CD4-positive, alpha-beta T cell treated with Interleukin-17A for 1 hour (primary cell): ENCODE data around the gene ASGR1.

ENCODE experiments used
- DNase-seq: peaks from one replicate; pipeline ENCODE4 v3.0.0-alpha.2; 2020

ASGR1 gene

DNA sequence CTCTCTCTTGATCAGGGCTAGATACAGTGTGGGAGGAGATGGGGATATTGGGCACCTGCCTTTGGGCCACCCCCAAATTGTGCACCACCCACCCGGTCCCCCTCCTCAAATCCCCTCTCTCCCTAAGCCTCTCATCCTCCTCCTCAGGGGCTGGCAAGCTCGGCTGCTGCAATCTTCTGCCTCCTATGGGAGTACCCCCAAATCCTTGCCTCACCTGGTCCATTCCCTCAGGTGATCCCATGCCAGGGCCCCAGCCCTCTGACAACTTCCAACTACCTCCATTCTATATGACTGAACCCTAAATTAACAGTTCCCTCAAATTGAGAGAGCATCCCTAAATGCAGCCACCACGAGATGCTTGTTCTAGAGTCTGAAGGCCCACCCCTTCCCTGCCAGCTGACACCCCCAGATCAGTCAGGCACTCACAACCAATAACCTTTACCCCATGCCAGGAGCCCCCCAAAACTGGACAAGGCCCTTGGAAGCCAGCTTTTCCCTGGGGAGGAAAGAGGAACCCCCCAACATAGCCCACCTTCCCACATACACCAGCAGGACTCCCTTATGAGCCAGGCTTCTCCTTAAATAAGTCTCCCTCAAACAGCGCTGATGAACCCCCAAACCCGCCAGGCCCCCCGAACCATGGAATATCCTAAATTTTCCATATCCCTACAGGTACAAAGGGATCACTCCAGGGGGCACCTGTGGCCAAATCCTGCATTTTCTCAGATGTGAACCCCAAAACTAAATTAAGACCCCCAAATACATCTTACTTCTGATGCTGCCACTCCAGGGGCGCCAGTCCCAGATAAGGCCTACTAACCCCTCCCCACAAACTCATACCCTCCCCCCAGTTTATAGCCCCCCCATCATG is 37.3 kb upstream of the ASGR1 start:
- DNase-seq, result no peak

DNA sequence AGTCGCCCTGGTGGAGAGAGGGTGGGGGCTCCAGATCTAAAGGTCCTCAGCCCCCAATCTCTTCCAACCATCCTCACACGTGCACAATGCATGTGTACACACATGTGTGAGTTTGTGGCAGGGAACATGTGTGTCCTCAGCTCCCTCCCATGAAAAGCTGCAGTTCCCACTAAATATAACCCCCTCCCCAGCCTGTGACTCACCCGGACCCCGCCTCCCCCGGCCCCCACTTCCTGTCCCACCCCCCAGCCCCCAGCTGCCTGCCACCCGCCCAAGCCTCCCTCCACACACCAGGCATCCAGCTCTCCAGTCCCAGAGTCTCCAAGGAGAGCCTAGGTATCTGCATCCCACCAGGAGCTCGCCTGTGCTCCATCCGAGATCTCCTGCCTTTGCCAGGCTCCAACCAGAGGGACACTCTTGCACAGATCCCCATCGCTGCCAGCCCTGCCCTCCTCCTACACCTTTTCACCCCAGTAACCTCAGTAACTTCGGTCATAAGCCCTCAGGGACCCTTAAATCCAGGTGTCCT is 36.5 kb upstream of the ASGR1 start:
- DNase-seq, result peak; percentile 30

DNA sequence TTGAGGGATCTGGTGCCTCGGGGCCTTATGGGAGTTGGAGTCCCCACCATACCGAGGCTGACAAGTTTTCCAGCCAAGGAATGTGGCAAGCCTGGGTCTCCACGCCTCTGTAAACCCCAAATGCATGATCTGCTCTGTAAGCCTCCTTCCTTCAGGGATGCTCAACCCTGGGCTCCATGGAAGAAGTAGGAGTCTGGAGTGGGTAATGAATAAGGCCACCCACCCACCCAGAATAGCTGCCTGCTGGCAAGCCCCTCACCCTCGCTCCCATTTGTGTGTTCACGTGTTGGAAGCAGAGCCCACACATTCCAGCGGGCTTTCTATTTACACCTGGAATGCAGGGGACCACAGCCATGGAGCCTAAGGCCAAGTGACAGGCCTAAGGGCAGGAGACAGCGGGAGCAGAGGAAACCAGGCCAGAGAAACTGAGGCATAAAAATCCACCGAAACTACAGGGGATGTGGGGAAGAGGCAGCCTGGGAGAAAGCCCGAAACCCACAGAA is 36.0 kb upstream of the ASGR1 start:
- DNase-seq, result no peak

DNA sequence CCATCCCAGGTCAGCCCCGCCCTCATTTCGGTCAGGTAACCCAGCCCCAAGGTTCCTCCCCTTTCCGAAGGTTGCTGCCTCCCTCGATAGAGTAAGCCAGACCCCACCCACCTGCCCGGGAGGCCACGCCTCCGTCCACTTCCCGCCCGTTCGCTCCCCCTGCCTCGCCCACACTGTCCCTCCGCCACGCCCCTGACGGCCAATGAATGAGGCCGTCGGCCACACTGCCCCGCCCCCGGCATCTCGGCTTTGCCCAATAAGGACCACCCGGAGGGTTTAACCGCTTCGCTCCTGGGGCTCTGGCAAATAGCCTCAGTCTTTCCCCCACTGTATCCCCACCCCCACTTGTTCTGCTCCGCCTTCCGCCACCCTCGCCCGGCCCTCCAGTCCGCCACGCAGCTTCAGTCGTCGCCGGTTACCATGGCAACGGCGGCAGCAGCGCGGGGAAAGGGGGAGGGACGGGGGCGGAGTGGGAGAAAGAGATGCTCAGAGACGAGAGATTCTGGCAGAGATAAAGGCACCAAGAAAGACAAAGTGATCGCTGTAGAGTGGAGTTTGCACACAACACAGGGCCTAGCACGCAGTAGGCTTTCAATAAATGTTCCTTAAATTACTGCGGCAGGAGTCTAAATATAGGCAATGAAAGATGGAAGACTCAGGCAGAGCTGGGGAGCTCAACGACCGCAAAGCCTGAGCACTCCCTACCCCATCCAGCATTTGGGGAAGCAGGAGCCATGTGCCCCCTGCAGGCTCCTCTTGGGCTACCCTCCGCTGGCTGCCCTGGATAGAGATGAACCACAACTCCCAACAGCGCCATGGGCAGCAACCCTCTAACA is 35.3 kb upstream of the ASGR1 start:
- peak; percentile 100 for DNase-seq

DNA sequence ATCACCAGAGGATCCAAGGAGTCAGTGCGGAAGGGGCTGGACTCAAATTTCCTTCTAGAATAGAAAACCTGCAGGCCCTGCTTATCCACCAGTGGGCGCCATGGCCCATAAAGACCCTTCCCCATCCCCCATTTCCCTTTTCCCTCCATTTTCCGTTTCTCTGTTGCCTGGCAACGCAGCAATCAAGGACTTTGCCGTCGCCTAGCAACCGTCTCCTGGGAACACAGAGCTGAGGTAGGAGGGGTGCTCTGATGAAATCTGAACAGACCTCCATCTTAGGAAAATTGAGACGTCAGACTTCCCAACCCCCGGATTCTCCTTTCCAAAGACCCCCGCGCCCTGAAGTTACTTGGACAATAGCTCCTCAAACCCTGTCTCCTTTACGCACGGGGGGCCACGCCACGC is 34.7 kb upstream of the ASGR1 start:
- peak; percentile 92 for DNase-seq

DNA sequence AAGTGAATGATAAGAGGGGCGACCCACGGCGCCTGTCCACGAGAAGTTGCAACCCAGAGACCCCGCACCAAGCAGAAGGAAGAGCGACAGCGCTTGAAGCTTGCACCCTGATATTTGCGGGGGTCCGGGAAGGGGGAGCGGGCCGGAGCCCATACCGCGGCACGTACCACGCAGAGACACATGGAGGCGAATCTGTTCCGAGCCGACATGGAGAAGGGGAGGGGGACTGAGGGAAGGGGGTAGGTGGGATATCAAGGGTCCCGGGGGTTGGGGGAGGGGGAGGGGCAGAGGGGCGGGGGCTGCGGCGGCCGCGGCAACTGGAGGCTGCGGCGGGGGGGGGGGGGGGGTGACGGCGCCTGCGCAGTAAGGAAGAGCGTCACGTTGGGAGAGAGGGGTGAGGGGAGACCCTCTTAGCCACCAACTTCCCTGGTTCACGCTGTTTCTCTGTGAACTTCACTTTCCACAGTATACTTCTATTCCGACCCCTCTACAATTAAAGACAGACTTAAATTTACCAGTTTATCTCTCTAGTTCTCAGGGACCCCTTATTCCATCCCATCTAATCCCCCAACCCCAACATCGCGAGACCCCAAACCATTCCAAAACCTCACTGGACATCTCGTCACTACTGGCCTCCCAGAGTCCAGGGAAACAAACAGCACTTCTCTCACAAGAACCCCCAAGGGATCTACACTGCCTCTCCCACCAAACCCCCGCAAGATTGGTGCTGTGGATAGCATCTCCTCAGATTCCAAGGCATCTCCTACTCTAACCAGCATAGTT is 32.5 kb upstream of the ASGR1 start:
- DNase-seq, result no peak

DNA sequence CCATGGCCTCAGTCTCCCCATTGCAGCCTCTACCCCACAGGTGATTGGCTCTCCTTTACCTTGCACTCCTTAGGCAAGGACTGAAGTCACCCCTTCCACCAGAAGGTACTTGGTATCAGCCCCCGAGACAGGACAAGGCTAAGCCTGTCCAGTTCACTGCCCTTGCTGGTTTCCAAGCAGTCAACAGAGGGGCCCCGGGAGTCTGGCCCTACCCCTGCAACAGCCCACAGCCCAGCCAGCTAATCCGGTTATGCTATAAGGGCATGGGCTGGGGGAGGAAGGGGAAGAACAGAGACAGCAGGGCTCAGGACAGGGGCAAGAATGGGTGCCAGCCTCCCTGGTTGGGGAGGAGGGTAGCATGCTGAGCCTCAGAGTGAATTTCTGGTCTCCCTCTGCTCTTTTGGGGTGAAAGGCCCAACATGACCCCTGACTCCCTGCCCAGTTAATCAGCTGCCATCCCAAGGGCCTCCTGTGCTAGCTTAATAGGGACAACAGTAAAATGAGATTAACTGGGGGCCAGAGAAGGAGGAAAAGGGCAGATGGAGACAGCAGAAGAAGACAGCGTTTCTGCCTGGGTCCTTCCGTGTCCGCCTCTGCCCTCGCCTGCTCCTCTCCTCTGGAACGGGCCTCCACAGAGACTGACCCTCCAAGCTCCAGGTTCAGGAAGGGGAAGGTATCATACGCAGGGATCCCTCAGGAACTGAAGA is 29.7 kb upstream of the ASGR1 start:
- no peak for DNase-seq

DNA sequence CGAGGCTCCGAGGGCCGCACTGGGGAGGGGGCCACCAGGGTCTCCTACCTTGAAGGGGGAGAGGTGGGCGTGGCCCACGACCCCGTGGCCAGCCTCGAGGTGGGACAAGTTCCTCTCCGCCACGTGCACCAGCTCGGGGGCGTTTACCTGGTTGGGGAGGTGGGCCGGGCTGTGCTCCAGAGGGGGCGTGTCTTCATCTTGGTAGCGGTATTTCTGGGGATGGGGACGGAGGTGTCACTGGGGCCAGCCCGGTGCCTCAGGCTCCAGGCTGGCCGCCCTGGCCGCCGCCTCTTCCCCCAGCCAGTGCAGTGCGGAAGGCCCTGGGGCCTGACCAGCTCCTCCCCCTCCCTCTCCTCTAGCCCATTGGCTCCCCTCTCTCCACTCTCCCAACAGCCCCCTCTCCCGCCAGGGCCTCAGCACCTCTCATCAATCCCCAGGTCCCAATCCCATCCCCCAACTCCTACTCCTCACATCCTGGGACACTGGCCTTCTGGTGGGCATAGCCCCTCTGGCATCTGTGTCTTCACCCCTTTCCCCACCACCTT is 28.9 kb upstream of the ASGR1 start:
- DNase-seq, result no peak

DNA sequence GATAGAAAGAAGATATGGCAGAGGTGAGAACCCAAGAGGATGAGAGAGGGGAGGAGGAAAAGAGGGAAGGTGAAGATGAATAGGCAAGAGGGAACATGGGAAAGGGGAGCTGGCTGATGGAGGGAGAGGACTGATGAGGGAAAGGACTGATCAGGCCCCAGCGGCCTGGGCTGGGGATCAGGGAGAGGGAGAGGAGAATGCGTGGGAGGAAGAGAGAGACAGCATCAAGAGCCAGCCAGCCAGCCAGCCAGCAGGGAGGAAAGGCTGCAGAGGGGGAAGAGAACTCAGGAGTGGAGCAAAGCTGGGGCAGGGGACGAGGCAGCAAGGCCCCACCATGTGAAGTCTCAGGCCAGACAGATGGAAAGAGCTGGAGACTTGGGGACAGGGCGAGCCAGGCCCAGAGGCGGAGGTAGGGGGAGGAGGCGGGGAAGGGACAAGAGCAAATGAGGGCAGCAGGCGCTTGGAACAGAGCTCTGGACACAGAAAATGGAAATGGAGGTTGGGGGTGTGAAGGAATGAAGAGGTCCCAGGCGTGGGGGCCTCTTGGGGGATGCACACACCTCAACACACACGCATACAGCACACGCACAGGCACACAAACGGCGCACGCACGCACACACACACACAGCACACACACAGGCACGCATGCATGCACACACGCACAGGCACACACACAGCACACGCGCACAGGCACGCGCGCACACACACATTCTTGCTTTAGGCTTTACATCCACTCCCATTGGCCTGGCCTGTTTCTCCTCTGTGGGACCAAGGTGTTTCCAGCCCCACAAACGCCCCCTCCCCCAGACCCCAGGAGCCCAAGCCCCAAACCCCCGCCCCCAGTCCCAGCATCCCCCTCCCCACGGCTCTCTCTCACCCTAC is 28.2 kb upstream of the ASGR1 start:
- no peak for DNase-seq

DNA sequence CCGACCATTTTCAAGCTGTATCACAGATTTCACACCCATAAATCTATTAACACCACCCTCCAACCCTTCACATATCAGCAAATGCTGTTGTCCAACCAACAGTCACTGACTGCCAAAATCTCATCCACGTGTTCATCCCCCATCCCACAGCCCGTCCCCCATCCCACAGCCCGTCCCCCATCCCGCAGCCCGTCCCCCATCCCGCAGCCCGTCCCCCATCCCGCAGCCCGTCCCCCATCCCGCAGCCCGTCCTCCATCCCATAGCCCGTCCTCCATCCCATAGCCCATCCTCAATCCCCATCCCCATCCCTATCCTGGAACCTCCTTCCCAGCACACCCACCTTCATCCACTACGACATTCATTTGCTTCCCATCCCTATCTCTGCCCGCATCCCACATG is 26.4 kb upstream of the ASGR1 start:
- no peak for DNase-seq

DNA sequence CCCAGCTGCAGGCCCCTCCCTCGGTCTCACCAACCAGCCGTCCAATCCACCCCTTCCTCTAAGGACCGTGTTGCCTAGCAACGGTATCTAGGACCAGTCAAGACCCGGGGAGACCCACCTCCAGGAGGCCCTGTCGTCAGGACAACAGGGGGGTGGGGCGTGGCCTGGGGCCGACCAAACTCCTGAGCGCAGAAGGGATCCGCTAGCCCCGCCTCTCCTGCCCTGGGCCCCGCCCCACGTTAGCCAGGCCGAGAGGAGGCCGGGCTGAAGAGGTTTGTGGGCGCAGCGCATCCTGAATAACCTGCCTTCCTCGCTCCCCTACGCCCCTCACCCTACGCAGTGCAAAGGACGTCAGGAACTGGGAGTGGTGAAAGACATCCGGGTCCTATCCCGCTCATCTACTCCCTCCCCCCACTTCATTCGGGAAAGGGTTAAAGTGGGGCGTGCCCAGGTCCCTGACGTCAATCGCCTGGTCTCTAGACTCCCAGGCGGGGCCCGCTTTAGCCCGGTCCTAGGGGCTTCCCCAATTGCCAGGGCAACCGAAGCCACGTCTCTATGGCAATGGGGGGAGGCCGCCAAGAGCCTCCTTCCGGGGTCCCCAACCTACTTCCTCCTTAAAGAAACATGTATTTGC is 25.8 kb upstream of the ASGR1 start:
- peak; percentile 99 for DNase-seq

DNA sequence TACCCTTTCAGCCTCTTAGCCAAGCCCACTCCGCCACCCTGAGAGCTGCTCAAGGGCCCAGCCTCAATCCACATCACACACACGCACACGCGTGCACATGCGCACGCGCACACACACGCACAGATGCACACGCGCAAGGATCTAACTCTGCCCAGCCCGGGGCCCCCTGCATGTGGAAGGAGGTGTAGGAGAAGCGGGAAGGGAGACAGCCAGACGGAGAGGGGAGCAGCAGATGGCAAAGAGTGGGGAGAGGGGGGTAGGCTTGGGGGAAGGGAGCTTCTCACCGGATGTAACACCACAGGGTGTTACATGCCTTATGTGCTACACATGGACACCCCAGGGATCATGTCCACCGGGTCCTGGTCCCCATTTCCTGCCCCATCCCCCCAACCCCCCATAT is 25.2 kb upstream of the ASGR1 start:
- no peak for DNase-seq

DNA sequence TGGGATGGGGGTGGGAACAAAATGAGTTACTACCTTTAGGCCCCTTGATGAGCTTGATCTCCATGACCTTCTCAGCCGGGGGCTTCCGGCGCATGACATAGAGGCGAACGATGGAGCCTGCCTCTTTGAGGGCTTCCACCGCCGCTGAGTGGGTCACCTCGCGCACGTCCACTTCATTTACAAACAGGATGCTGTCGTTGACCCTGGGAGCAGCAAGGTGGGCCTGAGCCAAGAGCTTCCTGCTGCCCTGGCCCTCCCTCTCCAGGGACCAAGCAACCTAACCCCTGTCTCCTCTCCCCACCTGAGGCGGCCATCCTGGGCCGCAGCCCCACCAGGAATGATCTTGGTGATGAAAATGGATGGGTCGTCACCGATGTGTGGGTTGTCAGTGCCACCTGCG is 24.2 kb upstream of the ASGR1 start:
- DNase-seq, result no peak

DNA sequence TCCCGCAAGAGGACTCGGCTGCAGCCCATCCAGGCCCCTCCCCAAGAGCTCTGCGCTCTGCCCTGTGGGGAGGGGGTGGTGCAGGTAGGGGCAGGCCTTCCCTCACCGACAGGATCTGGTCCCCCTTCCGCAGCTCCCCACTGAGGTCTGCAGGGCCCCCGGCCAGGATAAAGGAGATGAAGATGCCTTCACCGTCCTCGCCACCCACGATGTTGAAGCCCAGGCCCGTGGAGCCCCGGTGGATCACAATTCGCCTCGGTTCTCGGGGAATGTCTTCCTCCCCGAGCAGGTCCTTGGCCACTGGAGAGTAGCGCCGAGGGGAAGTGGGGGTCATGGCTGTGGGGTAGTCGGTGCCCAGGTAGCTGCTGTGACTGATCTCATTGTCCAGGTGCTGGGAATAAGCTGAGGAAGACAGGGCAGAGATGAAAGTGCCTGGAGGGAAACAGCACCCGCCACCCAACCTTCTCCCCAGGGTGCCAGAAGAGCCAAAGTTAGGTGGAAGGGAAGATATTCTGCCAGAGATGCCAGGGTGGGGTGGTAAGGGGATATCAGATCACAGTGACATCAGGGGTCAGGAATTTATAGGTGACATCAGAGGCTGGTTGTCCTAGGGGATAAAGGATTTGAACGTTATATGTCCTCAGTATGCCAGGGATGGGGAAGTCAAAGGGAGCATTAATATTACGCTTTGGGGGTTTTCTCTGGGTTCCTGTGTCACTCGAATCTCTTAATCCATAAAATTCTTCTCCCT is 17.7 kb upstream of the ASGR1 start:
- no peak for DNase-seq

DNA sequence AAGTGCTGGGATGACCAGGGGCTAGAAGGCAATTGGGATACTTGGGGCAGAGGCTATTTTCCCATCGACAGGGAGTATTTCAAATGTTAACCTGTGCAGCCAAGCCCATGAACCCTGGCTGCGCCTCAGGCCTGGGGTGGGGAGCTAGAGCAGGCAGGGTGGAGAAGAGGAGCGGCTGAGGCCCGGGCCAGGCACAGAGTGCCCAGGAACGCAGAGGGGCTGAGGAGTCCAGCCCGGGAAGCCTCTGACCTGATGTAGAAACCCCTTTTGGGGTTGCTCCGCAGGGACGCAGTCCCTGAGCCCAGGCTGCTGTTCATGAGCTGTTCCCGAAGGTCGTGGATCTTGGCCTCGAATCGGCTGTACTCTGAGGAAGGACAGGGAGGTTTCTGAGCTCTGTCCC is 16.8 kb upstream of the ASGR1 start:
- no peak for DNase-seq

DNA sequence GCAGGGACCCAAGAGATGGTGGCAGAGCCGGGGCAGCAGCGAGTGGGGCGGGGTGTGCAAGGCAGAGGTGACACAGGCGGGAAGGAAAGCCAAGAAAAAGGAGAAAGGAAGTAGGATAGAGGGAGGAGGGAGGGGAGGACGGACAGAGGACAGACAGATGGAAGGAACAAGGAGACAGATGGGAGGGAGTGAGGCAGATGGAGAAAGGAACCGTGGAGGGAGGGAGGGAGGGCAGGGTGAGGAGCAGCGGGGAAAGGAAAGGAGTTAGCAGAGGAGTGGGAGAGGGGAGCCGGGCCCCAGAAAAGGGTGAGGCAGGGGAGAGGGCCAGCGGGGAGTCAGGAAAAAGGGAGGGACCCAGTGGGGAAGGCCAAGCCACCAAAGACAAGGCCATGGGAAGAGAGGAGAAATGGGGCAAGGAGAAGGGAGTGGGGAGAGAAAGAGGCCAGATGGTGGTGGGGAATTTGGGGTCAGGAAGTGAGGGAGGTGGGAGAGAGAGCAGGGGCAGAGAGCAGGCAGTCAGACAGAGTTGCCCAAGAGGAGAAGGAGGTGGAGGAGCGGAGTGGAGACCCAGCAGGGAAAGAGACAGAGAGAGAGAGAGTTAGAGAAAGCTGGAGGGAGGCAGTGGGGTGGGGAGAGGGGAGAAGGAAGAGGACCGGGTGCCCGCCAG is 13.2 kb upstream of the ASGR1 start:
- no peak for DNase-seq

DNA sequence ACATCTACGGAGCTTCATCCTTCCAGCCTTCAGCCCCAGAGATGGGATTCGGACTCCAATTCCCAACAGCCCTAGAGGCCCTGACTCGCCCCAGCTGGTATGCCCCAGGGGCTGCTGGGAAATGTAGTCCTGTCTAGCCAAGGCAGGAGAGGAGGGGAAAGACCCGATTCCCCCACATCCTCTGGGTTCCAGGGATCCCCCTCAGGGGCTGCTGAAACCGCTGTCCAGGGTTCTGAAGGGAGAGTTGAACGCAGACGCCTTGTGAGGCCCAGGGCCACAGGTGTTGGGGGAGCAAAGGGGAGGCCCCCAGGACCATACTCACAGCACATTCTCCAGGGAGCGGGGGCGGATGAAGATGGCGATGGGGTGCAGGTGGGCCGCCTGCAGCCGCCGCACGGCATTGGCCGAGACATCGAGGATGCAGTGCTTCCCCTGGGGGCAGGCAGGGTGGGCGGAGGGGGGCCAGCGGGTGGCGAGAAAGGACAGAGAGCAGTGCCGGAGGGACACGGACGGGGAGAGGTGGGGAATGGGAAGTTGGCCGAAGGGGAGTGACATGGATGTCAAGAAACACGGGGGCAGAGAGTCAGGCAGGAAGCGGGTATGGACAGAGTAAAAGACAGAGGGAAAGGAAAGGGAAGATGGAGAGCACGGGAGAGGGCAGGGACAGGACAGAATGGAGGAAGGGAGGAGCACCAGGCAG is 12.6 kb upstream of the ASGR1 start:
- DNase-seq, result peak; percentile 35

DNA sequence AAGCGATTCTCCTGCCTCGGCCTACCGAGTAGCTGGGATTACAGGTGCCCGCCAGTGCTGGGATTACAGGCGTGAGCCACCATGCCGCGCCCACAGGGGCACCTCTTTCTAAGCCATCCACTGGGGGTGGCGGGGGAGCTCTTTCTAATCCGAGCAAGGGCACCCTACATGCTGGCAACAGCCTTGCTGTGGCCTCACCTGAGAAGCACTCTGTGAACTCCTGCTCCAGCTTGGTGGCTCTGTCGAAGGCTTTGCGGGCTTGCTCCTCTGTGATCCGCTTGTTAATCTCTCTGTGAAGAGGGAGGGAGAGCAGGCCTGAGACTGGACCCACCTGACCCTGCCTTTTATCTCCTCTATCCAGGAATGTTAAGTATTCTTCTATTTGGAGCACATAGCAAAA is 11.9 kb upstream of the ASGR1 start:
- no peak for DNase-seq
